Left ventricle myocardium superior (tissue), 1 donor: ENCODE results near the gene PMVK. TPM values are rescaled to one million over a fixed set of nuclear protein-coding genes. Genes with fewer than 3 reads are reported as not detected.
"Not testable (repeated sequence)": the region's sequence is repeated elsewhere in the genome, so short reads cannot be mapped to it uniquely, and the experiment has no call there.

Source experiments
- ATAC-seq: fragments of 200-7000 bp; cut with Tn5 transposase; one replicate; pipeline ENCODE4 v1.9.1; 2020; ENCODE audit warnings: mild to moderate bottlenecking, moderate library complexity
- DNase-seq: peaks from one replicate; pipeline ENCODE4 v3.0.0-alpha.2; 2020
- intact Hi-C: fragments of 100-400 bp; cut with micrococcal nuclease; formaldehyde crosslinking; loops from one replicate; pipeline ENCODE4 v1.11.0; 2022
- long read RNA-seq: library from polyadenylated mRNA; unstranded; transcript quantifications from one replicate; pipeline ENCODE4 v2.0.0, GENCODE V29; 2021
- total RNA-seq: library from RNA; stranded (reverse); fragmentation: NEBNext Ultra II Directional; extraction: Animal tissue kit (Norgen Biotek cat#: 25700); gene quantifications from one replicate; pipeline ENCODE4 v1.2.1, GENCODE V29; 2021
- donor health status: DM: no; HTN: yes; CAD: no; lungs with severe emphysema.

Gene PMVK
- 66.6 TPM for total RNA-seq
- long read RNA-seq, transcript PMVK-201 (5 exons, 1,280 nt): major isoform, 165 of 172 reads
- long read RNA-seq, partial matches to known transcripts: 4 of 172 reads
- long read RNA-seq, other reads (novel, unspliced or antisense): 3 of 172 reads

- DNase-seq (peak; percentile 96), ATAC-seq (peak; percentile 93)
- intact Hi-C loops: no loop called here
These were observed at the start of gene PMVK for GRCh38 chr1:154936555-154937084. Gene PMVK (minus strand): TSS chr1:154936719. CDS start chr1:154936685, 34 bp downstream.

GRCh38 chr1:154983776-154984466, 47.4 kb upstream of the PMVK start:
- ATAC-seq (no peak), DNase-seq (no peak)
- intact Hi-C loops: no loop called here

GRCh38 chr1:154982897-154983648, 46.6 kb upstream of the PMVK start, which contains the start of gene FLAD1:
Gene FLAD1 (plus strand): TSS chr1:154983344. CDS start chr1:154983695, 351 bp downstream.
- DNase-seq (peak; percentile 93), ATAC-seq (peak; percentile 100)
- intact Hi-C loops: no loop called here

- intact Hi-C loops: no loop called here
- ATAC-seq: no peak
These were observed 45.8 kb upstream of the PMVK start for GRCh38 chr1:154982341-154982740.

GRCh38 chr1:154978360-154978759, 41.8 kb upstream of the PMVK start:
- no peak for DNase-seq
- intact Hi-C loops: no loop called here
- ATAC-seq: no peak

More at GRCh38 chr1:154982341-154982740, 45.8 kb upstream of the PMVK start:
- DNase-seq: no peak

GRCh38 chr1:154977762-154978161, 41.2 kb upstream of the PMVK start:
- DNase-seq, ATAC-seq, intact Hi-C loops: not testable (repeated sequence)

- peak; percentile 64 for DNase-seq
- intact Hi-C loops: no loop called here
- ATAC-seq: no peak
These were observed 39.0 kb upstream of the PMVK start for GRCh38 chr1:154975409-154976059.

- DNase-seq: peak; percentile 94
- intact Hi-C loops: no loop called here
- peak; percentile 67 for ATAC-seq
These were observed 38.4 kb upstream of the PMVK start for GRCh38 chr1:154974808-154975408.

GRCh38 chr1:154974102-154974807, 37.7 kb upstream of the PMVK start, which contains the start of gene CKS1B:
Gene CKS1B (plus strand): TSS chr1:154974681. CDS start chr1:154974746, 65 bp downstream.
- peak; percentile 87 for ATAC-seq
- peak; percentile 98 for DNase-seq
- intact Hi-C loops: no loop called here

- peak; percentile 55 for ATAC-seq
- peak; percentile 95 for DNase-seq
- intact Hi-C loops: no loop called here
These were observed 37.0 kb upstream of the PMVK start for GRCh38 chr1:154973344-154974101.

GRCh38 chr1:154972517-154973343, 36.2 kb upstream of the PMVK start:
- peak; percentile 53 for DNase-seq

GRCh38 chr1:154972213-154972516, 35.6 kb upstream of the PMVK start:
- DNase-seq (no peak), ATAC-seq (no peak)
- intact Hi-C loops: no loop called here

More at GRCh38 chr1:154972517-154973343, 36.2 kb upstream of the PMVK start:
- no peak for ATAC-seq
- intact Hi-C loops: no loop called here

- ATAC-seq: no peak
These were observed 35.0 kb upstream of the PMVK start for GRCh38 chr1:154971341-154971998.

GRCh38 chr1:154970631-154971340, 34.3 kb upstream of the PMVK start, which contains the start of gene SHC1:
Gene SHC1 (minus strand): TSS chr1:154970747. CDS start chr1:154970526, 221 bp downstream.
- DNase-seq (peak; percentile 95), ATAC-seq (peak; percentile 61)
- intact Hi-C loops: no loop called here

More at GRCh38 chr1:154971341-154971998, 35.0 kb upstream of the PMVK start:
- no peak for DNase-seq
- intact Hi-C loops: no loop called here

- ATAC-seq: no peak
- intact Hi-C loops: no loop called here
- DNase-seq: peak; percentile 47
These were observed 33.4 kb upstream of the PMVK start for GRCh38 chr1:154969860-154970452.
